Stomach (tissue), 9 donors: Measurements from ENCODE around the gene EIF4A3. TPM values are rescaled to one million over a fixed set of nuclear protein-coding genes. Genes with fewer than 3 reads are reported as not detected.

ENCODE experiments used
- DNase-seq, 2 donors: peaks; one replicate each; pipeline versions ENCODE4 v3.0.0 to v3.0.0-alpha.2; 2013 to 2019
- H3K27ac ChIP-seq, 5 donors: fragments of 200-600 bp in 4 of 5; sonication (generic) in 4 of 5; one replicate each; pipeline ENCODE4 v1.5.1; 2013 to 2019; ENCODE audit warnings: mild to moderate bottlenecking in 1 of 5, moderate library complexity in 1 of 5
- H3K27me3 ChIP-seq, 3 donors: fragments of 200-600 bp; sonication (generic); one replicate each; pipeline ENCODE4 v1.5.1; 2017 to 2019; ENCODE audit warnings: mixed run types in 1 of 3
- H3K36me3 ChIP-seq, 4 donors: fragments of 200-600 bp; sonication (generic); 1 replicate in 3 of 4; 2 replicates in 1 of 4; pipeline ENCODE4 v1.5.1; 2016 to 2019
- H3K4me1 ChIP-seq, 4 donors: fragments of 200-600 bp; sonication (generic); one replicate each; pipeline ENCODE4 v1.5.1; 2016 to 2019
- H3K4me3 ChIP-seq, 4 donors: fragments of 200-600 bp; sonication (generic) in 3 of 4; one replicate each; pipeline ENCODE4 v1.5.1; 2016 to 2019; ENCODE audit warnings: mild to moderate bottlenecking in 1 of 4
- H3K9me3 ChIP-seq, 4 donors: fragments of 200-600 bp; sonication (generic); one replicate each; pipeline ENCODE4 v1.5.1; 2016 to 2019
- EP300 ChIP-seq: sonication (generic); formaldehyde crosslinking; IDR thresholded peaks from one replicate; pipeline ENCODE4 v1.6.1; 2017; ENCODE audit warnings: antibody characterized with exemption
- POLR2A ChIP-seq, 4 donors: fragments of 450-650 bp; IDR thresholded peaks; one replicate each; pipeline ENCODE4 v1.6.1; 2016; ENCODE audit warnings: antibody characterized with exemption in 4 of 4, control low read depth in 2 of 4, mild to moderate bottlenecking in 1 of 4, moderate library complexity in 1 of 4
- POLR2AphosphoS5 ChIP-seq, 3 donors: sonication (generic); formaldehyde crosslinking; IDR thresholded peaks; one replicate each; pipeline ENCODE4 v1.6.1; 2016; ENCODE audit warnings: antibody characterized with exemption in 3 of 3
- WGBS, 5 donors: extraction: QIAGEN DNeasy Blood & Tissue Kit in 3 of 5; methylation state at CpG; one replicate each; pipeline versions ENCODE4 v1.1.5 to v1.1.7; 2013 to 2018; 5-methylcytosine and 5-hydroxymethylcytosine counted together
- intact Hi-C: fragments of 100-400 bp; cut with DNase I; formaldehyde crosslinking; loops from one replicate; pipeline ENCODE4 v1.15.1; 2023; ENCODE audit warnings: low total_unique reads
- polyA plus RNA-seq, 3 donors: library from polyadenylated mRNA; stranded (reverse); fragments of 200-250 nt; gene quantifications; one replicate each; pipeline ENCODE4 v1.2.3, GENCODE V29; 2013
- total RNA-seq, 5 donors: library from RNA; depleted of rRNA; stranded (reverse); fragments of >200 nt; gene quantifications; one replicate each; pipeline versions ENCODE4 v1.1.0 to v1.2.3, GENCODE V29; 2014 to 2016
- TF ChIP-seq, protein P1 (sequence below), 7 experiments: fragments of 450-650 bp in 4 of 7; fragments of 200-600 bp in 3 of 7; sonication (generic) in 3 of 7; IDR thresholded peaks; one replicate each; pipeline ENCODE4 v1.5.1; 2016 to 2019; ENCODE audit warnings: antibody characterized with exemption in 7 of 7, control low read depth in 2 of 7, mild to moderate bottlenecking in 1 of 7
- donor health status: healthy with polysubstance abuse.
- donor health status: Bipolar disorder and iron deficiency.
- donor health status: healthy.

Gene EIF4A3
- total and polyA plus RNA-seq, 8 donors = 17.5 to 78.2 (median 49.2) TPM

DNA sequence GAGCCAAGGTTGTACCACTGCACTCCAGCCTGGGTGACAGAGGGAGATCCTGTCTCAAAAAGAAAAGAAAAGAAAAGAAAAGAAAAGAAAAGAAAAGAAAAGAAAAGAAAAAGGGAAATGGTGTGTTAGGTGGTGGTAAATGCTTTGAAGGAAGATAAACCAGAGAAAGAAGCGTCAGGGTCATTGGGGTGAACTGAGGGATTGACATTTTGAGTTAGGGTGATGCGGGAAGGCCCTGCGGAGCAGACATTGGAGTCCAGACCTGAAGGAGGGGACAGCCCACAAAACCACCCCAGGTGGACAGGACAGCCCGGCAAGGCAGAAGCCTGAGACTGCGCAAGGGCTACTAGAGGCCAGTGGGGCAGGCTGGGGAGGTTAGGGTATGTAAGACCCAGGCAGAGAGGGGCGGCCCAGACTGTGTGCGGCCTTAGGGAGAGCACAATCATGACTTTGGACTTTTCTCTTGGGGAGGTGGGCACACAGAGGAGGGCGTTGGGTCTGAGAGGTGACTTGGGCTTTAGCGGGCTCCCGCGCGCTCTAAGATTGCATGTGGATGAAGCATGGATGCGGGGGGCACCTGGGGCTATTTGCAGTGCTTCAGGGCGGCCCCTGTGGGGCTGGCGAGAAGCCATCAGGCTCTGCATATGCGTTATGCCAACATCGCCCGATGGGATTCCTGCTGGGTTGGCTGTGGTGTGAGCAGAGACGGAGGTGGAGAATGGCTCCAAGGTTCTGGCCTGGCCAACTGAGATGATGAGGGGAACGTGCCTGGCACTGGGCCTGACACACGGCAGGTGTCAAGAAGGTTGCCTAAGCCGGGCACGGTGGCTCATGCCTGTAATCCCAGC lies 48.9 kb downstream of the EIF4A3 start:
- H3K4me3 ChIP-seq = no peak overlapping the region
- H3K36me3 ChIP-seq = no peaks in the 10 kb centered on the region
- 87 to 93% (median 89%) methylated on average over 20 to 23 of the region's 23 CpGs for WGBS, 5 donors
- H3K4me1 ChIP-seq = peaks cover 7 to 22% (median 12%) of the 10 kb centered on the region in 4 donors
- peak in 1 of 2 donors; percentile 3 for DNase-seq
- intact Hi-C loops = no loop called here
- TF ChIP-seq POLR2A (IDR thresholded peaks at IDR 0.05) = no peak
- TF ChIP-seq EP300 = no peak
- TF ChIP-seq, protein P1, sequence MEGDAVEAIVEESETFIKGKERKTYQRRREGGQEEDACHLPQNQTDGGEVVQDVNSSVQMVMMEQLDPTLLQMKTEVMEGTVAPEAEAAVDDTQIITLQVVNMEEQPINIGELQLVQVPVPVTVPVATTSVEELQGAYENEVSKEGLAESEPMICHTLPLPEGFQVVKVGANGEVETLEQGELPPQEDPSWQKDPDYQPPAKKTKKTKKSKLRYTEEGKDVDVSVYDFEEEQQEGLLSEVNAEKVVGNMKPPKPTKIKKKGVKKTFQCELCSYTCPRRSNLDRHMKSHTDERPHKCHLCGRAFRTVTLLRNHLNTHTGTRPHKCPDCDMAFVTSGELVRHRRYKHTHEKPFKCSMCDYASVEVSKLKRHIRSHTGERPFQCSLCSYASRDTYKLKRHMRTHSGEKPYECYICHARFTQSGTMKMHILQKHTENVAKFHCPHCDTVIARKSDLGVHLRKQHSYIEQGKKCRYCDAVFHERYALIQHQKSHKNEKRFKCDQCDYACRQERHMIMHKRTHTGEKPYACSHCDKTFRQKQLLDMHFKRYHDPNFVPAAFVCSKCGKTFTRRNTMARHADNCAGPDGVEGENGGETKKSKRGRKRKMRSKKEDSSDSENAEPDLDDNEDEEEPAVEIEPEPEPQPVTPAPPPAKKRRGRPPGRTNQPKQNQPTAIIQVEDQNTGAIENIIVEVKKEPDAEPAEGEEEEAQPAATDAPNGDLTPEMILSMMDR (IDR thresholded peaks at IDR 0.05) = no peak
- TF ChIP-seq POLR2AphosphoS5 (IDR thresholded peaks at IDR 0.05) = no peak
- H3K9me3 ChIP-seq = no peaks in the 10 kb centered on the region
- H3K27me3 ChIP-seq = no peaks in the 10 kb centered on the region
- H3K27ac ChIP-seq = no peak overlapping the region

DNA sequence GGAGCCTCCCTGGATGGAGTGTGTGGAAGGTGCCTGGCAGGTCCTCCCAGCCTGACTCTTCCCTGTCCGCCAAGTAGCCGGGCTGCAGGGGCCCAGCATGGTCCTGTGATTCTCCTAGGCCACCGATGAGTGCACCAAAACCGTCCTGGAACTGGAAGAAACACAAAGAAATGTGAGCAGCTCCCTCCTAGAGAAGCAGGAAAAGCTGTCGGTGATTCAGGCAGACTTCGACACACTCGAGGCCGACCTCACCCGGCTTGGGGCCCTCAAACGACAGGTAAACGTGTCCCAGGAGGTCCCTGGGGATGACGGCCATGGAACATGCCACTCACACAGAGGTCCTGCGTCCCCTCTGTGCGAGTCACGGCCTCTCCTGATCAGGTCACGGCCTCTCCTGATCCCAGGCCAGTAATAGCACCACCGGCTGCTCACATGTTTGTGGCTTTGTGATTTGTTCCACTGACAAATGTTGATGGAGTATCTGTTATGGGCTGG lies 49.8 kb downstream of the EIF4A3 start:
- Histone ChIP-seq H3K36me3 (no peaks in the 10 kb centered on the region), H3K4me1 (peaks cover 4 to 13% (median 6%) of the 10 kb centered on the region in 4 donors), H3K27me3 (no peaks in the 10 kb centered on the region), H3K9me3 (no peaks in the 10 kb centered on the region), H3K4me3 (no peak overlapping the region), H3K27ac (no peak overlapping the region)
- intact Hi-C loops = no loop called here
- 80 to 88% (median 84%) methylated on average over 5 to 17 of the region's 17 CpGs for WGBS, 5 donors
- TF ChIP-seq, protein P1 (IDR thresholded peaks at IDR 0.05) = no peak
- TF ChIP-seq EP300 (no peak), POLR2A (IDR thresholded peaks at IDR 0.05) (no peak), POLR2AphosphoS5 (IDR thresholded peaks at IDR 0.05) (no peak)
- peak in 1 of 2 donors; percentile 1 for DNase-seq

- Histone ChIP-seq H3K27me3 (no peaks in the 10 kb centered on the region), H3K4me1 (peaks cover 0 to 9% (median 2%) of the 10 kb centered on the region in 4 donors), H3K9me3 (no peaks in the 10 kb centered on the region), H3K4me3 (no peak overlapping the region), H3K27ac (no peak overlapping the region), H3K36me3 (no peaks in the 10 kb centered on the region)
- intact Hi-C loops = no loop called here
- WGBS, 5 donors = 71 to 79% (median 77%) methylated on average over 12 of the region's 12 CpGs
- peak in 1 of 2 donors; percentile 47 for DNase-seq
- TF ChIP-seq EP300 (no peak), POLR2A (IDR thresholded peaks at IDR 0.05) (no peak), POLR2AphosphoS5 (IDR thresholded peaks at IDR 0.05) (no peak)
- TF ChIP-seq, protein P1 (IDR thresholded peaks at IDR 0.05) = no peak
Observed at GRCh38 chr17:80096561-80097021, 50.3 kb downstream of the EIF4A3 start.

DNA sequence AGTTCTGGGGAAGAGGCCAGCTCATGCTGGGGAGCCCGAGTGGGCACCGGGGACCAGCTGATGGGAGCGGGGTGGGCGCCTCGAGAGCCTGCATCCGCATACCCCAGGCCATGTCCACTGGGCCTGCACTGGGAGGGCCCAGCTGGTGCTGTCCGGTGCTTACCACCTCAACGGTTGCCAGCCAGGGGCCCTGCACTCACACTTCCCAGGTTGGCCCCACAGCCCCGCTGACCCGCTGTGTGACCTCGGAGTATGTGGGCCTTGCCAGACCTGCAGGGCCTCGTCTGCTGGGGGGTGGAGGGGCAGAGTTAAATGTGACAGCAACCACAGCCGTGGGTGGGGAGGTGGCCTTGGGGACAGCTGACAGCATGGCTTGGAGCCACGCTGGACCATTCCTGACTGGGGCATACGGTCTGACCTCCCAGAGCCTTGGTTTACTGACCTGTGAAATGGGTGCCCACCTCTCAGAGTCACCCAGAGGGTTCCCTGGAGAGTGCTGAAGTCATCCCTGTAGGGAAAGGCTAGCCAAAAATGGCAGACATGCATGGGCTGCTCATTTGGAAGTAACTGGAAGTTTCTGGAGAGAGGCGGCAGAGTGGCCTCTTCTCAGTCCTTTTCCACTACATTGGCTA lies 51.0 kb downstream of the EIF4A3 start:
- intact Hi-C loops = no loop called here
- peak in 1 of 2 donors; percentile 3 for DNase-seq

More for the DNA sequence above, 51.0 kb downstream of the EIF4A3 start:
- H3K4me3 ChIP-seq = no peak overlapping the region
- 85 to 89% (median 87%) methylated on average over 9 to 16 of the region's 16 CpGs for WGBS, 5 donors
- no peaks in the 10 kb centered on the region for H3K36me3 ChIP-seq
- H3K27ac ChIP-seq = no peak overlapping the region
- no peaks in the 10 kb centered on the region for H3K9me3 ChIP-seq
- no peaks in the 10 kb centered on the region for H3K27me3 ChIP-seq
- TF ChIP-seq EP300 (no peak), POLR2A (IDR thresholded peaks at IDR 0.05) (no peak), POLR2AphosphoS5 (IDR thresholded peaks at IDR 0.05) (no peak)
- TF ChIP-seq, protein P1 (IDR thresholded peaks at IDR 0.05) = no peak
- peaks cover 0 to 7% (median 2%) of the 10 kb centered on the region in 4 donors for H3K4me1 ChIP-seq
